ENCODE data around the gene RARRES1.

DNA sequence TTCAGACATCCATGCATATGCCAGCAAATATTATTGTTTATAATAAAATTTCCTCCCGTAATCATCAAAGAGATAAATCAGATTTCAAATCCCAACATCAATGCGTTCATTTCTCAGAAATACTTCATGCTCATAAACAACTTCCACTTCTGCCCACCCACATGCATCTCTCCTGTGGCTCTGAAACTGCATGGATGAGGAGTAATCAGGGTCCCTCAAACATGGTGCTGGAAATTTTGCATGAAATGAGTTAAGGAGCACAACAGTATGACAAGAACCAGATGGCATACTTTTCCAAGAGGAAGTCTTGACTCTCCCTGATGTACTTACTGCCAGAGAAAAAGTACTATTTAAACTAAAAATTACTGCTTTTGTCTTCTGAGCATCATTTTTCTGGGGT is 42.7 kb upstream of the RARRES1 start:
- no peak for TF ChIP-seq CREB1 (IDR thresholded peaks at IDR 0.05; ENCODE audit: low read depth)
- TF ChIP-seq, protein P1, sequence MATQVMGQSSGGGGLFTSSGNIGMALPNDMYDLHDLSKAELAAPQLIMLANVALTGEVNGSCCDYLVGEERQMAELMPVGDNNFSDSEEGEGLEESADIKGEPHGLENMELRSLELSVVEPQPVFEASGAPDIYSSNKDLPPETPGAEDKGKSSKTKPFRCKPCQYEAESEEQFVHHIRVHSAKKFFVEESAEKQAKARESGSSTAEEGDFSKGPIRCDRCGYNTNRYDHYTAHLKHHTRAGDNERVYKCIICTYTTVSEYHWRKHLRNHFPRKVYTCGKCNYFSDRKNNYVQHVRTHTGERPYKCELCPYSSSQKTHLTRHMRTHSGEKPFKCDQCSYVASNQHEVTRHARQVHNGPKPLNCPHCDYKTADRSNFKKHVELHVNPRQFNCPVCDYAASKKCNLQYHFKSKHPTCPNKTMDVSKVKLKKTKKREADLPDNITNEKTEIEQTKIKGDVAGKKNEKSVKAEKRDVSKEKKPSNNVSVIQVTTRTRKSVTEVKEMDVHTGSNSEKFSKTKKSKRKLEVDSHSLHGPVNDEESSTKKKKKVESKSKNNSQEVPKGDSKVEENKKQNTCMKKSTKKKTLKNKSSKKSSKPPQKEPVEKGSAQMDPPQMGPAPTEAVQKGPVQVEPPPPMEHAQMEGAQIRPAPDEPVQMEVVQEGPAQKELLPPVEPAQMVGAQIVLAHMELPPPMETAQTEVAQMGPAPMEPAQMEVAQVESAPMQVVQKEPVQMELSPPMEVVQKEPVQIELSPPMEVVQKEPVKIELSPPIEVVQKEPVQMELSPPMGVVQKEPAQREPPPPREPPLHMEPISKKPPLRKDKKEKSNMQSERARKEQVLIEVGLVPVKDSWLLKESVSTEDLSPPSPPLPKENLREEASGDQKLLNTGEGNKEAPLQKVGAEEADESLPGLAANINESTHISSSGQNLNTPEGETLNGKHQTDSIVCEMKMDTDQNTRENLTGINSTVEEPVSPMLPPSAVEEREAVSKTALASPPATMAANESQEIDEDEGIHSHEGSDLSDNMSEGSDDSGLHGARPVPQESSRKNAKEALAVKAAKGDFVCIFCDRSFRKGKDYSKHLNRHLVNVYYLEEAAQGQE (IDR thresholded peaks at IDR 0.05; ENCODE audit: low read depth), result no peak
- TF ChIP-seq, protein P2, sequence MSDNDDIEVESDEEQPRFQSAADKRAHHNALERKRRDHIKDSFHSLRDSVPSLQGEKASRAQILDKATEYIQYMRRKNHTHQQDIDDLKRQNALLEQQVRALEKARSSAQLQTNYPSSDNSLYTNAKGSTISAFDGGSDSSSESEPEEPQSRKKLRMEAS (IDR thresholded peaks at IDR 0.05), result no peak
- TF ChIP-seq, protein P3, sequence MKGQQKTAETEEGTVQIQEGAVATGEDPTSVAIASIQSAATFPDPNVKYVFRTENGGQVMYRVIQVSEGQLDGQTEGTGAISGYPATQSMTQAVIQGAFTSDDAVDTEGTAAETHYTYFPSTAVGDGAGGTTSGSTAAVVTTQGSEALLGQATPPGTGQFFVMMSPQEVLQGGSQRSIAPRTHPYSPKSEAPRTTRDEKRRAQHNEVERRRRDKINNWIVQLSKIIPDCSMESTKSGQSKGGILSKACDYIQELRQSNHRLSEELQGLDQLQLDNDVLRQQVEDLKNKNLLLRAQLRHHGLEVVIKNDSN (IDR thresholded peaks at IDR 0.05), result no peak
- TF ChIP-seq YY1 (IDR thresholded peaks at IDR 0.05; ENCODE audit: low read depth), result no peak
- no peak for TF ChIP-seq CEBPB (IDR thresholded peaks at IDR 0.05)
- TF ChIP-seq FOXM1 (IDR thresholded peaks at IDR 0.05; ENCODE audit: borderline replicate concordance, low read depth), result no peak

Measured in Ishikawa (cell line).